Right lobe of liver (tissue), 4 donors: Measurements from ENCODE around the gene GNAL.

Experiments used
- CTCF ChIP-seq, 4 donors: fragments of 200-600 bp in 3 of 4; fragments of 450-650 bp in 1 of 4; IDR thresholded peaks; one replicate each; pipeline versions ENCODE4 v1.5.1 to v1.8.0; 2016 to 2022; ENCODE audit warnings: antibody characterized with exemption in 4 of 4, mild to moderate bottlenecking in 2 of 4
- POLR2A ChIP-seq: fragments of 450-650 bp; IDR thresholded peaks from one replicate; pipeline ENCODE4 v1.6.1; 2017; ENCODE audit warnings: antibody characterized with exemption, mild to moderate bottlenecking
- donor health status: DM: no; HTN: no; CAD: no.
- donor health status: DM: no; HTN: no; CAD: no.
- donor health status: DM: no; HTN: yes; CAD: no.

- TF ChIP-seq CTCF (IDR thresholded peaks at IDR 0.05) (no peak), POLR2A (no peak)
Observed at GRCh38 chr18:11666831-11667230, 22.2 kb upstream of the GNAL start.
